ENCODE data around the gene CES5A.

The CES5A gene

GRCh38 chr16:55912022-55912421 lies 36.8 kb upstream of the CES5A start:
- DNase-seq (ENCODE audit: low spot score): no peak
- H3K27ac ChIP-seq: no peak overlapping the region
- no peak overlapping the region for H3K4me3 ChIP-seq
- TF ChIP-seq CTCF (IDR thresholded peaks at IDR 0.05): no peak

- H3K4me3 ChIP-seq: no peak overlapping the region
- DNase-seq (ENCODE audit: low spot score): no peak
- TF ChIP-seq CTCF (IDR thresholded peaks at IDR 0.05): no peak
These were observed 36.4 kb upstream of the CES5A start for GRCh38 chr16:55911616-55912015.

GRCh38 chr16:55909876-55910275 lies 34.7 kb upstream of the CES5A start:
- no peak for TF ChIP-seq CTCF (IDR thresholded peaks at IDR 0.05)
- no peak overlapping the region for H3K27ac ChIP-seq
- no peak for DNase-seq (ENCODE audit: low spot score)
- no peak overlapping the region for H3K4me3 ChIP-seq

More at GRCh38 chr16:55911616-55912015, 36.4 kb upstream of the CES5A start:
- no peak overlapping the region for H3K27ac ChIP-seq

GRCh38 chr16:55908641-55909040 lies 33.5 kb upstream of the CES5A start:
- Histone ChIP-seq H3K4me3 (no peak overlapping the region), H3K27ac (no peak overlapping the region)
- TF ChIP-seq CTCF (IDR thresholded peaks at IDR 0.05): no peak
- no peak for DNase-seq (ENCODE audit: low spot score)

- DNase-seq (ENCODE audit: low spot score): no peak
- TF ChIP-seq CTCF (IDR thresholded peaks at IDR 0.05): no peak
- H3K27ac ChIP-seq: no peak overlapping the region
These were observed 32.5 kb upstream of the CES5A start for GRCh38 chr16:55907661-55908060.

GRCh38 chr16:55906123-55906522 lies 30.9 kb upstream of the CES5A start:
- Histone ChIP-seq H3K27ac (no peak overlapping the region), H3K4me3 (no peak overlapping the region)
- no peak for TF ChIP-seq CTCF (IDR thresholded peaks at IDR 0.05)
- DNase-seq (ENCODE audit: low spot score): no peak

More at GRCh38 chr16:55907661-55908060, 32.5 kb upstream of the CES5A start:
- H3K4me3 ChIP-seq: no peak overlapping the region

GRCh38 chr16:55905651-55906050 lies 30.5 kb upstream of the CES5A start:
- no peak for DNase-seq (ENCODE audit: low spot score)
- TF ChIP-seq CTCF (IDR thresholded peaks at IDR 0.05): no peak
- Histone ChIP-seq H3K27ac (no peak overlapping the region), H3K4me3 (no peak overlapping the region)

All from coronary artery (tissue), 2 donors.